ENCODE results near the gene U2AF2. TPM values are rescaled to one million over a fixed set of nuclear protein-coding genes. Genes with fewer than 3 reads are reported as not detected.

U2AF2 gene
- total RNA-seq: 10 to 100 TPM; 38.1 to 60.2 (median 50.1) TPM

- Histone ChIP-seq H3K27ac (peak within 1 kb of the TSS; percentile 98 to 100 (median 99)), H3K27me3 (no peaks in the 10 kb centered on the region), H3K4me1 (peaks cover 36 to 47% of the 10 kb centered on the region in 2 donors), H3K36me3 (peaks cover 0 to 4% of the 10 kb centered on the region in 2 donors), H3K4me3 (peak within 1 kb of the TSS; percentile 75 to 98 (median 90)), H3K9me3 (no peaks in the 10 kb centered on the region)
- in situ Hi-C loops (cut with MboI; ENCODE audit: low sequenced_read_pairs in 4 of 4) (no loop called here), intact Hi-C loops (cut with DNase I; ENCODE audit: low total_unique reads) (loop anchor here (1.0 to 2.0 kb wide), 6 partner anchors 20 to 466 kb away; partner anchors contain the start of genes EPN1, FIZ1, RPL28 and ZNF628)
- peak; percentile 75 to 87 for TF ChIP-seq POLR2A (IDR thresholded peaks at IDR 0.05)
- peak in 1 of 5 experiments; percentile 29 for TF ChIP-seq CTCF (IDR thresholded peaks at IDR 0.05 in 4 of 5, conservative IDR thresholded peaks at IDR 0.05 in 1 of 5)
- ATAC-seq: peak; percentile 52 to 53
- DNase-seq: peak; percentile 92 to 94
Measured at GRCh38 chr19:55654868-55655647, at the start of gene U2AF2. U2AF2 (plus strand) TSS chr19:55655035; CDS start chr19:55655105, 70 bp downstream.

- Histone ChIP-seq H3K36me3 (peaks cover 0 to 8% of the 10 kb centered on the region in 2 donors), H3K4me1 (peaks cover 27 to 38% of the 10 kb centered on the region in 2 donors), H3K9me3 (no peaks in the 10 kb centered on the region), H3K27ac (peak overlapping the region; percentile 91 to 99 (median 94)), H3K27me3 (no peaks in the 10 kb centered on the region), H3K4me3 (peak overlapping the region; percentile 68 to 97 (median 80))
- TF ChIP-seq CTCF (IDR thresholded peaks at IDR 0.05 in 4 of 5, conservative IDR thresholded peaks at IDR 0.05 in 1 of 5) (no peak), POLR2A (IDR thresholded peaks at IDR 0.05) (peak in 1 of 2 donors; percentile 36)
- in situ Hi-C loops (cut with MboI; ENCODE audit: low sequenced_read_pairs in 4 of 4) (no loop called here), intact Hi-C loops (cut with DNase I; ENCODE audit: low total_unique reads) (loop anchor here (1.0 to 10.0 kb wide), 4 partner anchors 19 to 1400 kb away; partner anchors contain the start of genes RPS9 and ZNF784)
- DNase-seq (peak; percentile 96), ATAC-seq (peak; percentile 77 to 79)
Measured at GRCh38 chr19:55605207-55605636, 49.6 kb upstream of the U2AF2 start.

GRCh38 chr19:55605637-55606470 lies 49.0 kb upstream of the U2AF2 start, which contains the start of gene ZNF865:
ZNF865 (plus strand) TSS chr19:55605647; CDS start chr19:55613619, 7,972 bp downstream.
- in situ Hi-C loops (cut with MboI; ENCODE audit: low sequenced_read_pairs in 4 of 4): no loop called here
- intact Hi-C loops (cut with DNase I; ENCODE audit: low total_unique reads): loop anchor here (1.0 to 10.0 kb wide), 4 partner anchors 18 to 1401 kb away; partner anchors contain the start of genes RPS9 and ZNF784
- Histone ChIP-seq H3K27me3 (no peaks in the 10 kb centered on the region), H3K27ac (peak within 1 kb of the TSS; percentile 91 to 99 (median 94)), H3K36me3 (peaks cover 0 to 8% of the 10 kb centered on the region in 2 donors), H3K4me3 (peak within 1 kb of the TSS; percentile 68 to 97 (median 80)), H3K9me3 (no peaks in the 10 kb centered on the region), H3K4me1 (peaks cover 31 to 42% of the 10 kb centered on the region in 2 donors)
- peak; percentile 73 to 79 for DNase-seq
- TF ChIP-seq POLR2A (IDR thresholded peaks at IDR 0.05): peak; percentile 45 to 59
- peak; percentile 43 to 76 (median 61) for TF ChIP-seq CTCF (IDR thresholded peaks at IDR 0.05 in 4 of 5, conservative IDR thresholded peaks at IDR 0.05 in 1 of 5)
- peak; percentile 59 to 60 for ATAC-seq

- intact Hi-C loops (cut with DNase I; ENCODE audit: low total_unique reads) (loop anchor here (10.0 kb wide), 1 partner anchor 1402 kb away; the partner anchor contains the start of gene RPS9), in situ Hi-C loops (cut with MboI; ENCODE audit: low sequenced_read_pairs in 4 of 4) (no loop called here)
- Histone ChIP-seq H3K36me3 (peaks cover 0 to 8% of the 10 kb centered on the region in 2 donors), H3K27me3 (no peaks in the 10 kb centered on the region), H3K4me1 (peaks cover 34 to 42% of the 10 kb centered on the region in 2 donors), H3K27ac (peak overlapping the region; percentile 91 to 99 (median 94)), H3K4me3 (peak overlapping the region; percentile 68 to 97 (median 80)), H3K9me3 (no peaks in the 10 kb centered on the region)
- no peak for DNase-seq
- TF ChIP-seq POLR2A (IDR thresholded peaks at IDR 0.05) (no peak), CTCF (IDR thresholded peaks at IDR 0.05 in 4 of 5, conservative IDR thresholded peaks at IDR 0.05 in 1 of 5) (peak in 1 of 5 experiments; percentile 14)
- no peak for ATAC-seq
Measured at GRCh38 chr19:55606471-55606787, 48.4 kb upstream of the U2AF2 start.

All from gastrocnemius medialis (tissue), 4 donors.